ENCODE measurements around the gene IFT88.
A peak's percentile ranks its signal among the peaks of the same experiment; 100 is the strongest.

The IFT88 gene

GRCh38 chr13:20719783-20720182 is 152.8 kb downstream of the IFT88 start:
- no peak for ATAC-seq

- no peak for ATAC-seq
Measured at GRCh38 chr13:20720499-20720898, 153.5 kb downstream of the IFT88 start.

- no peak for ATAC-seq
Measured at GRCh38 chr13:20721058-20721453, 154.1 kb downstream of the IFT88 start.

GRCh38 chr13:20721454-20722357 is 154.7 kb downstream of the IFT88 start:
- ATAC-seq, result peak in 1 of 2 donors; percentile 17

- ATAC-seq, result no peak
Measured at GRCh38 chr13:20727856-20728255, 160.9 kb downstream of the IFT88 start.

GRCh38 chr13:20728579-20729311 is 161.8 kb downstream of the IFT88 start:
- ATAC-seq, result no peak

- ATAC-seq, result no peak
Measured at GRCh38 chr13:20729633-20730585, 163.0 kb downstream of the IFT88 start.

GRCh38 chr13:20738616-20739015 is 171.7 kb downstream of the IFT88 start:
- ATAC-seq, result no peak

- ATAC-seq, result no peak
Measured at GRCh38 chr13:20740021-20740420, 173.1 kb downstream of the IFT88 start.

Measured in activated CD4-positive, CD25-positive, alpha-beta regulatory T cell treated with anti-CD3 and anti-CD28 coated beads, Interleukin-2, amount 50 U/mL, for 24 hours (primary cell).